HG03469 (cell line): Measurements from ENCODE around the gene BUB3.

Source experiments
- ATAC-seq: cut with Tn5 transposase; IDR thresholded peaks from one replicate; pipeline ENCODE4 v1.9.1; 2021; ENCODE audit warnings: mild to moderate bottlenecking, moderate library complexity, moderate number of reproducible peaks; ENCODE audit not compliant: unreplicated experiment

BUB3 gene

GRCh38 chr10:123140983-123141390, 13.2 kb upstream of the BUB3 start:
- no peak for ATAC-seq

GRCh38 chr10:123141791-123142700, 12.2 kb upstream of the BUB3 start:
- ATAC-seq = no peak

DNA sequence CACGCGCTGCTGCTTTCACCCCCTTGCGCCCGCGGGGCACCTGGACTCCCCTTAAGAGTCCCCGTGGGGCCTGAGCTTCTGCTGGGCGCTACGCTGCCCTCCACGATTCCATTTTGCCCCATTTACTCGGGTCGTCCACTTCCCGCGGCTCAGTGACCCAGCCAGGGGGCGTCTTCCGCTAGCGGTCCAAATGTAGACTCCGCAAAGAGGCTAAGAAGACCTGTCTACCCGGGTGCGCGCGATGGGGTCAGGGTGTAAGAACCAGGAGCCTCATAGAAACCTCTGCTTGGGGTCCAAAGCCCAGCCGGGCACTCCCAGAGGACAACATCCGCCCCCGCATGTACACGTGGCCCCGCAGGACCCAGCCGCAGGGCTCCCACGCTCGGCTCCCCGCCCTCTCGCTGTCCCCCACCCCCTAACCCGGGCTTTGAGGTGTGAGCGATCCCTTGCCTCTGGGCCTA, 11.5 kb upstream of the BUB3 start:
- ATAC-seq = no peak

DNA sequence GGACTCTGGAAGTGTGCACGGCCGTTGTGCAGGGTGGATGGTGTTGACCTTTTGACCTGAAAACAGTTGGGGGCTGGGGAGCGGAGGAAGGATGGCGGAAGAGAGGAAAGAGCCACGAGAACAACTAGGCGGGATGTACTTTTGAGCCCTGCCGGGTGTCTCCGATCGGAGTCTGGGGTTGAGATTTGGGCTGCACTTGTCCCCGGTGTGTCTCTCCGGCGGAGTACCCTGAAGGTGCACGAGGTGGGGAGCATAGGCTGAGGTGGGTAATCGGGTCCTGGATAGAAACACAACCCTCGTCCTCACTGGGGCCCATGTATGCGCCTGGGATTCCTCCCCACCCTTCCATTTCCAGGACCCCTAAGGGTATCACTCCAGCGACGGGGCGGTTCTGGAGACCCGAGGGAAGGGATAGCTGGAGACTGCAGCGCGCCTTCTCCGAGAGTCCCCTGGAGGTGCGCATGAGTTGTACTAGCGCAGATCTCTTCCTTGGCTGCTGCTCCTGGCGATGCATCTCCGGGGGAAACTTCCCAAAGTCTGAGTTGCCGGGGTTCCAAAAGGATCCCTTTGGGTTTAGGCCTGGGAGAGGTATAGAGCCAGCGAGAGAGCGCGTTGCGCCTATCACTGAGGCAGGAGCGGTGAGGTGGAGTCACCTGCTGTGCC, 10.9 kb upstream of the BUB3 start:
- no peak for ATAC-seq

DNA sequence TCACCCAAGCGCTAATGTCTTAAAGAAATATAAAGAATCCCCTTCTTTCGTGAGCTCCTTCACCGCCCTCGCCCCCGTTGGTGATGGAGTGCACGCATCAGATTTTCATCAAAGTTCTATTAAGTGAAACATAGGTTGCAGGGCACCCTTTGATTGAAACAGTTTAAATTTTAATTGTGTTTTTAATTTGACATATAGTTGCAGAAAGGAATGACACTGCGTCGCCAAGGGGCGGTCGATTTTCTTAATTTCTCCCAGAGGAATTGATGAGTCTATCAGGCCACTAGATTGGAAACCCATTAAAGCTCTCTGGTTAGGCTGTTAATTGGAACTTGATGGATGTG, 10.4 kb upstream of the BUB3 start:
- ATAC-seq = no peak

DNA sequence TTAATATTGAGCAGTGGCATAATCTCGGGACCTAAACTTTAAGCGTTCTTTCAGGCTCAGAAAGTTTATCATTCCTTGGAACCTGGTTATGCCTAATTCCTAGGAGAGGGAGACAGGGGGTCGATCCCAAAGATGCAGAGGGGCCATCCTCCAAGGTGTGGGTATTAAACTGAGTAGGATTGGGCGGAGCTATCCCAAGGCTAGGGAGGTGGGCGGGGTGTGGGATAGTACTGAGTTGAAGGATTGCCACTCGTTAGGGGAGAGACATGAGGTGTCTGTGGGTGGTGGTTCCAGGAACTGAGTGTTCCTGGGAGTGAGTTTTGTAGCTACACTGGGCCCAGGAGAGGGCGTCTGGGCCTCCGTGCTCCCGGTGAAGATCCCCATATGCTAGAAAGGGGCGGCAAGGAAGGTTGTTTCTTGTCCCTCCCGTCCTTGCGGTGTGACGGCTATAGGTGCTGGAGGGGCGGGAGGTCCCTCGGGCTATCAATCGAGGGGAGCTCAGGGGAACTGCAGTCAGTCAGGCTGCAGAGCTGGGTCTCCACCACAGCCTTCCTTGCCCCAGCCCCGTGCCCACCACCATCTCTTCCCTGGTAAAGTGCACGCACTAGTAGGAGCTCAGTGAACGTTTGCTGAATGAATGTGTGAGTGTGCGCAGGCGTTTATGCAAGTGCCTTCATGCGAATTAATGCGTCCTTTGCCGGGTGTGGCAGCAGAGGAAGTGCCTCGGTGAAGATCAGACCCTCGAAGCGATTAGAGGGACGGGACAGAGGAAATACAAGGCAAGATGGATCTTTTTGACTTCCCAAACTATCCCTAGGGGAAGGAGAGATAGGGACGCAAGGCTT, 9.3 kb upstream of the BUB3 start:
- ATAC-seq = no peak

DNA sequence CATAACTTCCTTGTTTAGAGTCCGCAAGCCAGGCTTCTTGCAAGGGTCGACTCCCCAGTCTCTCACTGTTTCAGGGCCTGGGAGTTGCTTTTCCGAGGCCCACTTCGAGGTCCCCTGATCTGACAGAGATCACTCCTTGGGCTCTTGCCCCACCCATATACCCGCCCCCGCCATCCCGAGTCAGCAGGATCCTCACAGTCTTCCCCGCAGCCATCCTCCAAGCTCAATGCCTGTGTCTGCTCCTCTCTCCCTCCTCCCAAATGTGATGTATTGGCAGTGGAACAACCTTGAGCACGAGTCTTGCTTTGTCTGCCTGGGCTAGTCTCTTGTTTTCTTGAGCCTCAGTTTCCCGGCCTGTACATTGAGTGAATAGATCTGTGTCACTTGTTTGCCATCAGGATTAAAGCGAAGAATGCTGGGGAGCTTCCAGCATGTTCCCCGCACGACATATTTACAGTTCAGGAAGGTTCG, 8.6 kb upstream of the BUB3 start:
- no peak for ATAC-seq

DNA sequence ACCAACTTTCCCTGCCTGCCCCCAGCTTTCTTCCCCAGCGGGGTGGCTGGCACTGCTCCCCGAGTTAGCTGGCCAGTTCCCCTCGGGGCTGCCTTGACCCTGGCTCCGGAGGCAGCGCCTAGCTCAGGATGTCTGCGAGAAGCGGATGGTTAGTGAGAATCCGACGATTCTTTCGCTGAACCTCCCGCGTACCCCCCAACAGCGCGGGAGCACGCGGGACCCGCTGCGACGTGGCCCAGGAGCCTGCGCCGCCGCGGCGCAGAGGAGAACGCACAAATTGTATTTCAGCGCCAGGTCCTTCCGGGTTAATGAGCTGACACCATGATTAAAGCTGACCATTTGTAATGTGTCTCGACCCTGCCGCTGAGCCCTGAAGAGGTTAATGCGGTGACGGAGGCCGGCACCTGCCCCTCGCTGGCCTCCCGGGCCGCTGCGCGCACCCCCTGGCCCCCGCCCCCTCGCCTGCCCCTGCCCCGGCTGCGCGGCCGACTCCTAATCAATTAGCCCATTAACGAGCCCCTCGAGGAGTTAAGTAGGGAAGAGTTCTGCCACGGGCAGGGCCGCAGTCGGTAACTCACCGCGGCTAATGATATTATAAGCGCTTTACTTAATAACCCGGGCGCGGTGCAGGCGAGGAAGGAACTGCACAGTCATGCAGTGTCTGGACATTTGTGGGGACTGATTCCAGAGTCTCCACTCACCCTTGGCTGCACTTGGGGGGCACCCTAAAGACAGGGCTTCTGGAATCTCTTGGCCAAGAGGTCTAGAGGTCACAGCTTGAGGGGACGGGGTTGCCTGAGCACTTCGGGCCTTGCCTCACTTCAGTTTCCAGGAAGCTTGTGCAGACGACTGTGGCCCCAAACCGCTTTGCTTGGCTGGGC, 7.9 kb upstream of the BUB3 start:
- no peak for ATAC-seq

- no peak for ATAC-seq
These were observed 7.1 kb upstream of the BUB3 start for GRCh38 chr10:123146894-123147634.

- ATAC-seq = no peak
These were observed 6.4 kb upstream of the BUB3 start, which contains the start of gene HMX2 for GRCh38 chr10:123147635-123148413. Gene HMX2 (plus strand): TSS chr10:123148136. CDS start chr10:123148379, 243 bp downstream.

GRCh38 chr10:123148414-123149161, 5.6 kb upstream of the BUB3 start:
- no peak for ATAC-seq

GRCh38 chr10:123149162-123149567, 5.0 kb upstream of the BUB3 start:
- no peak for ATAC-seq

GRCh38 chr10:123149568-123150270, 4.5 kb upstream of the BUB3 start:
- no peak for ATAC-seq

GRCh38 chr10:123150271-123150985, 3.8 kb upstream of the BUB3 start:
- ATAC-seq = no peak

DNA sequence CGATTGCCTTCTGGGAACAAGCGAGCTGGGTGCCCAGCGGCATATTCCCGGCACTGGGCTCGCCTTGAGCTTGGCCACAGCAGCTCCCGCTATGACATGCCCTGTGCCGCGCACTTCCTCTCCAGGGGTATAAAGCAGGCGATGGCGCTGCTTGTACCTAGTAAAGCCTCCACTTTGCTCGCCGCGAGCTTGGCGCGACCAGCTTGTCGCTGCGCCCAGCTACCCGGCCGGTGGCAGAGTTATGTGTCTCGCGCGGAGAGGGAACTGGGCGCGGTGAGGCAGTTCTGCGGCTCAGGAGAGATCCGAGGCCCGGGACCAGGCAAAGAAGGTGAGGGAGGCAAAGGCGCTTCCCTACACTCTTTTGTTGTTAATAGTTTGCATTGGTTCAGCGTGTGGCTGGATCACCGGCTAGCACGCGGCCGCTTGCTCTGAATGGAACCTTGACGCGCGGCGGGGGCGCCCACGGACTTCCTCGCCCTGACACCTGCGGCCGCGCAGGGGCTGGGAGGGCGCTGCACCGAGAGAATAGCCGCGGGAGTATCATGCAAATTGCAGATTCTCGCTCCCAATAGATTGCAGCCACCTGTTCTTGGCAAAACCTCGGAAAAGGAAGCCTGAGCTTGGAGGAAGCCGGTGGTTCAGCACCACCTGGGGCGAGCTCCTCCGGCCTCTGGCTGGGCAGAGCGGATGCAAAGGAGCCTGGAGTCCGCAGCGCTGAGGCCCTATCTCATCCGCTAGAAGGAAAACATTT, 3.0 kb upstream of the BUB3 start:
- ATAC-seq = no peak

DNA sequence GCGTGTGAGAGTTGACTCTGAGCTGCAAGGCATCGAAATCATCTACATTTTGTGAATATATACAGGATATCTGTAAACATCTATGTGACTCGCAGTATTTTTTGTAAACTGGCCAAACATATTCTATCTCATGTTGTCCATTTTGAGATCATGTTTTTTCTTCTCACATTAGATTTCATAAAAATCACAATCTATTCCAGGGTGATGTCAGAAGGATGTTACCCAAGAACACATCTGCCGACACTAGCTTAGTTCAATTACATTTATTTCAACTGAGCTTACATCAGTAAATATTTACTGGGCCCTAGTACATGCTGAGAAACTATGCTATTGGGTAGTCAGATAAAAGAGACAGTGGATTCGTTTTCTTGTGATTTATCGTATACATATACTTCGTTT, 2.5 kb upstream of the BUB3 start:
- no peak for ATAC-seq
